K562 (cell line): ENCODE results near the gene RHNO1. TPM values are rescaled to one million over a fixed set of nuclear protein-coding genes. Genes with fewer than 3 reads are reported as not detected.

Experiments used
- NFATC3 ChIP-seq: fragments of 450-650 bp; IDR thresholded peaks from 2 replicates; pipeline ENCODE4 v1.6.1; 2017; ENCODE audit warnings: mild to moderate bottlenecking
- NR2C1 ChIP-seq, 2 experiments: fragments of 450-650 bp; IDR thresholded peaks; 2 replicates each; pipeline ENCODE4 v1.6.1; 2017; ENCODE audit warnings: mild to moderate bottlenecking in 2 of 2, antibody characterized with exemption in 1 of 2, inconsistent platforms in 1 of 2, missing compliant biosample characterization in 1 of 2, missing genetic modification characterization in 1 of 2
- NR2C2 ChIP-seq, 2 experiments: fragments of 200-800 bp in 1 of 2; sonication (Bioruptor generic) in 1 of 2; sonication (generic) in 1 of 2; formaldehyde crosslinking in 1 of 2; IDR thresholded peaks; 2 replicates each; pipeline versions ENCODE4 v1.6.1 to v1.8.0; 2016 to 2022; ENCODE audit warnings: mild to moderate bottlenecking in 1 of 2, missing compliant biosample characterization in 1 of 2, missing genetic modification characterization in 1 of 2, missing genetic modification reagents in 1 of 2
- NR4A1 ChIP-seq, 2 experiments: fragments of 250-450 bp in 1 of 2; fragments of 450-650 bp in 1 of 2; sonication (Bioruptor Pico) in 1 of 2; IDR thresholded peaks; 2 replicates each; pipeline versions ENCODE4 v1.4.0 to v1.6.1; 2016 to 2020; ENCODE audit warnings: mild to moderate bottlenecking in 2 of 2, missing compliant biosample characterization in 1 of 2, missing genetic modification characterization in 1 of 2, moderate library complexity in 1 of 2
- PRPF4 ChIP-seq: fragments of 200-400 bp; formaldehyde crosslinking; IDR thresholded peaks from one replicate; pipeline ENCODE4 v1.6.1; 2017; ENCODE audit warnings: low read length, low read depth, mild to moderate bottlenecking; ENCODE audit not compliant: insufficient read depth, poor library complexity, severe bottlenecking
- RBM17 ChIP-seq: fragments of 200-400 bp; formaldehyde crosslinking; IDR thresholded peaks from 2 replicates; pipeline ENCODE4 v1.6.1; 2017; ENCODE audit warnings: low read depth, mild to moderate bottlenecking, low read length, borderline replicate concordance
- SMARCE1 ChIP-seq: fragments of 450-650 bp; IDR thresholded peaks from 2 replicates; pipeline ENCODE4 v1.7.1; 2016; ENCODE audit warnings: mild to moderate bottlenecking
- STAG1 ChIP-seq: sonication (generic); formaldehyde crosslinking; IDR thresholded peaks from 2 replicates; pipeline ENCODE4 v1.5.0; 2020; ENCODE audit warnings: missing genetic modification reagents, borderline replicate concordance
- TAF15 ChIP-seq: fragments of 200-400 bp; formaldehyde crosslinking; IDR thresholded peaks from 2 replicates; pipeline ENCODE4 v1.6.1; 2017; ENCODE audit warnings: mild to moderate bottlenecking, low read depth, low read length, moderate library complexity
- ZNF589 ChIP-seq: fragments of 200-800 bp; sonication (Bioruptor generic); IDR thresholded peaks from 2 replicates; pipeline ENCODE4 v1.6.1; 2016; ENCODE audit warnings: low read depth, missing genetic modification characterization, missing compliant biosample characterization
- polyA plus RNA-seq, 8 experiments: library from polyadenylated mRNA; depleted of rRNA in 4 of 8; stranded (reverse) in 5 of 8; unstranded in 3 of 8; fragments of >200 nt; fragmentation: Nextera tagmentation in 2 of 8; fragmentation: Illumina TruSeq in 1 of 8; extraction: Ambion mirVana in 2 of 8; extraction: Trizol in 1 of 8; gene quantifications; 2 replicates each; pipeline versions ENCODE4 v1.2.1 to v1.2.3, GENCODE V29; 2011 to 2014; ENCODE audit warnings: inconsistent platforms in 1 of 8, missing spikeins in 1 of 8
- total RNA-seq, 7 experiments: library from RNA; depleted of rRNA in 6 of 7; stranded (reverse); fragments of >200 nt in 6 of 7; fragmentation: Illumina TruSeq in 2 of 7; extraction: Trizol in 2 of 7; gene quantifications; 2 replicates each; pipeline versions ENCODE4 v1.2.1 to v1.2.3, GENCODE V29; 2011 to 2021; ENCODE audit warnings: low replicate concordance in 1 of 7
- TF ChIP-seq, protein P1 (sequence below): sonication (generic); formaldehyde crosslinking; IDR thresholded peaks from 2 replicates; pipeline ENCODE4 v1.8.1; 2023; ENCODE audit warnings: missing genetic modification reagents, mild to moderate bottlenecking, borderline replicate concordance
- TF ChIP-seq, protein P2 (sequence below): fragments of 200-800 bp; sonication (Bioruptor generic); IDR thresholded peaks from 2 replicates; pipeline ENCODE4 v1.6.1; 2017; ENCODE audit warnings: missing genetic modification characterization, missing compliant biosample characterization
- TF ChIP-seq, protein P3 (sequence below): fragments of 250-450 bp; sonication (Bioruptor Pico); IDR thresholded peaks from 2 replicates; pipeline ENCODE4 v1.4.0; 2020

RHNO1 gene
- total and polyA plus RNA-seq, 9 of the 15 experiments (the other 6 are each of a cell fraction or from before 2014, with no cell fraction given): 20.8 to 62.7 (median 28.8) TPM

DNA sequence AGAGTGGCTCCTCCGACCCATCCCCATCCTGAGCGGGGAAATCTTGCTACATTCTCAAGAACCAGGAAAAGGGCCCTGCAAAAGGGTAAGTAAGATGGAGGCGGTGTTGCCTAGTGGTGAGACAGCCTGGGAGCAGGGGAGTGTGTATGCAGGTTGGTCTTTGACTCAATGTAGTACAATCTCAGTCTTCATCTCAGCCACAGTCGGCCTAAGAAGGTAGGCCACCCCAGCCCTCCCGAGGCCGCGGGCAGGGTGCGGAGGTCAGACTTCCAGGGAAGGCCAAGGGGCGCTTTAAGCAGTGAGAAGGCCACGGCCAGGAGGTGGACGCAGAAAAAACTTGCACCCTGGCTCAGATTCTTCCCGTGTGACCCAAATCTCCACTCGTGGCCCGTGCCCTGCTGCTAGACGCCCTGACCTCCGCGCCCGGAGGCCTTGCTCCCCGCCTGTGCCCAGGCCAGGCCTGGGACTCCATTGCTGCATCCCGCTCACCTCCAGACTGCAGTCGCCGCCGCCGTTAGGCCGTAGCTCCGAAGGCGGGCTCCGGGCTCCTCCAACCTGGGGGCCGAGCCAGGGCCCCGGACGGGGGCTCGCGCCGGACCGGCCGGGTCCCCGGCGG lies 484 bp upstream of the RHNO1 start (continued):
- TF ChIP-seq, protein P1, sequence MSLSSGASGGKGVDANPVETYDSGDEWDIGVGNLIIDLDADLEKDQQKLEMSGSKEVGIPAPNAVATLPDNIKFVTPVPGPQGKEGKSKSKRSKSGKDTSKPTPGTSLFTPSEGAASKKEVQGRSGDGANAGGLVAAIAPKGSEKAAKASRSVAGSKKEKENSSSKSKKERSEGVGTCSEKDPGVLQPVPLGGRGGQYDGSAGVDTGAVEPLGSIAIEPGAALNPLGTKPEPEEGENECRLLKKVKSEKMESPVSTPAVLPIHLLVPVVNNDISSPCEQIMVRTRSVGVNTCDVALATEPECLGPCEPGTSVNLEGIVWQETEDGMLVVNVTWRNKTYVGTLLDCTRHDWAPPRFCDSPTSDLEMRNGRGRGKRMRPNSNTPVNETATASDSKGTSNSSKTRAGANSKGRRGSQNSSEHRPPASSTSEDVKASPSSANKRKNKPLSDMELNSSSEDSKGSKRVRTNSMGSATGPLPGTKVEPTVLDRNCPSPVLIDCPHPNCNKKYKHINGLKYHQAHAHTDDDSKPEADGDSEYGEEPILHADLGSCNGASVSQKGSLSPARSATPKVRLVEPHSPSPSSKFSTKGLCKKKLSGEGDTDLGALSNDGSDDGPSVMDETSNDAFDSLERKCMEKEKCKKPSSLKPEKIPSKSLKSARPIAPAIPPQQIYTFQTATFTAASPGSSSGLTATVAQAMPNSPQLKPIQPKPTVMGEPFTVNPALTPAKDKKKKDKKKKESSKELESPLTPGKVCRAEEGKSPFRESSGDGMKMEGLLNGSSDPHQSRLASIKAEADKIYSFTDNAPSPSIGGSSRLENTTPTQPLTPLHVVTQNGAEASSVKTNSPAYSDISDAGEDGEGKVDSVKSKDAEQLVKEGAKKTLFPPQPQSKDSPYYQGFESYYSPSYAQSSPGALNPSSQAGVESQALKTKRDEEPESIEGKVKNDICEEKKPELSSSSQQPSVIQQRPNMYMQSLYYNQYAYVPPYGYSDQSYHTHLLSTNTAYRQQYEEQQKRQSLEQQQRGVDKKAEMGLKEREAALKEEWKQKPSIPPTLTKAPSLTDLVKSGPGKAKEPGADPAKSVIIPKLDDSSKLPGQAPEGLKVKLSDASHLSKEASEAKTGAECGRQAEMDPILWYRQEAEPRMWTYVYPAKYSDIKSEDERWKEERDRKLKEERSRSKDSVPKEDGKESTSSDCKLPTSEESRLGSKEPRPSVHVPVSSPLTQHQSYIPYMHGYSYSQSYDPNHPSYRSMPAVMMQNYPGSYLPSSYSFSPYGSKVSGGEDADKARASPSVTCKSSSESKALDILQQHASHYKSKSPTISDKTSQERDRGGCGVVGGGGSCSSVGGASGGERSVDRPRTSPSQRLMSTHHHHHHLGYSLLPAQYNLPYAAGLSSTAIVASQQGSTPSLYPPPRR (CRISPR knock-in tag): no peak
- TF ChIP-seq RBM17 (no peak), NR4A1 (CRISPR knock-in tag; IDR thresholded peaks at IDR 0.05) (no peak), NR4A1 (tag; IDR thresholded peaks at IDR 0.05) (peak; percentile 81), NR2C2 (CRISPR knock-in tag; IDR thresholded peaks at IDR 0.05) (no peak), NR2C2 (tag; IDR thresholded peaks at IDR 0.05) (peak; percentile 32; the same call in 1 of the 2 replicates), NR2C1 (IDR thresholded peaks at IDR 0.05) (no peak), NR2C1 (tag; IDR thresholded peaks at IDR 0.05) (peak; percentile 49; the same call in 1 of the 2 replicates), STAG1 (no peak), NFATC3 (no peak), TAF15 (no peak), SMARCE1 (no peak), PRPF4 (no peak), ZNF589 (CRISPR knock-in tag) (0 out of 2 replicates have a peak, but pooled peaks have one; percentile 22)
- TF ChIP-seq, protein P2, sequence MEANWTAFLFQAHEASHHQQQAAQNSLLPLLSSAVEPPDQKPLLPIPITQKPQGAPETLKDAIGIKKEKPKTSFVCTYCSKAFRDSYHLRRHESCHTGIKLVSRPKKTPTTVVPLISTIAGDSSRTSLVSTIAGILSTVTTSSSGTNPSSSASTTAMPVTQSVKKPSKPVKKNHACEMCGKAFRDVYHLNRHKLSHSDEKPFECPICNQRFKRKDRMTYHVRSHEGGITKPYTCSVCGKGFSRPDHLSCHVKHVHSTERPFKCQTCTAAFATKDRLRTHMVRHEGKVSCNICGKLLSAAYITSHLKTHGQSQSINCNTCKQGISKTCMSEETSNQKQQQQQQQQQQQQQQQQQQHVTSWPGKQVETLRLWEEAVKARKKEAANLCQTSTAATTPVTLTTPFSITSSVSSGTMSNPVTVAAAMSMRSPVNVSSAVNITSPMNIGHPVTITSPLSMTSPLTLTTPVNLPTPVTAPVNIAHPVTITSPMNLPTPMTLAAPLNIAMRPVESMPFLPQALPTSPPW (CRISPR knock-in tag): no peak
- TF ChIP-seq, protein P3, sequence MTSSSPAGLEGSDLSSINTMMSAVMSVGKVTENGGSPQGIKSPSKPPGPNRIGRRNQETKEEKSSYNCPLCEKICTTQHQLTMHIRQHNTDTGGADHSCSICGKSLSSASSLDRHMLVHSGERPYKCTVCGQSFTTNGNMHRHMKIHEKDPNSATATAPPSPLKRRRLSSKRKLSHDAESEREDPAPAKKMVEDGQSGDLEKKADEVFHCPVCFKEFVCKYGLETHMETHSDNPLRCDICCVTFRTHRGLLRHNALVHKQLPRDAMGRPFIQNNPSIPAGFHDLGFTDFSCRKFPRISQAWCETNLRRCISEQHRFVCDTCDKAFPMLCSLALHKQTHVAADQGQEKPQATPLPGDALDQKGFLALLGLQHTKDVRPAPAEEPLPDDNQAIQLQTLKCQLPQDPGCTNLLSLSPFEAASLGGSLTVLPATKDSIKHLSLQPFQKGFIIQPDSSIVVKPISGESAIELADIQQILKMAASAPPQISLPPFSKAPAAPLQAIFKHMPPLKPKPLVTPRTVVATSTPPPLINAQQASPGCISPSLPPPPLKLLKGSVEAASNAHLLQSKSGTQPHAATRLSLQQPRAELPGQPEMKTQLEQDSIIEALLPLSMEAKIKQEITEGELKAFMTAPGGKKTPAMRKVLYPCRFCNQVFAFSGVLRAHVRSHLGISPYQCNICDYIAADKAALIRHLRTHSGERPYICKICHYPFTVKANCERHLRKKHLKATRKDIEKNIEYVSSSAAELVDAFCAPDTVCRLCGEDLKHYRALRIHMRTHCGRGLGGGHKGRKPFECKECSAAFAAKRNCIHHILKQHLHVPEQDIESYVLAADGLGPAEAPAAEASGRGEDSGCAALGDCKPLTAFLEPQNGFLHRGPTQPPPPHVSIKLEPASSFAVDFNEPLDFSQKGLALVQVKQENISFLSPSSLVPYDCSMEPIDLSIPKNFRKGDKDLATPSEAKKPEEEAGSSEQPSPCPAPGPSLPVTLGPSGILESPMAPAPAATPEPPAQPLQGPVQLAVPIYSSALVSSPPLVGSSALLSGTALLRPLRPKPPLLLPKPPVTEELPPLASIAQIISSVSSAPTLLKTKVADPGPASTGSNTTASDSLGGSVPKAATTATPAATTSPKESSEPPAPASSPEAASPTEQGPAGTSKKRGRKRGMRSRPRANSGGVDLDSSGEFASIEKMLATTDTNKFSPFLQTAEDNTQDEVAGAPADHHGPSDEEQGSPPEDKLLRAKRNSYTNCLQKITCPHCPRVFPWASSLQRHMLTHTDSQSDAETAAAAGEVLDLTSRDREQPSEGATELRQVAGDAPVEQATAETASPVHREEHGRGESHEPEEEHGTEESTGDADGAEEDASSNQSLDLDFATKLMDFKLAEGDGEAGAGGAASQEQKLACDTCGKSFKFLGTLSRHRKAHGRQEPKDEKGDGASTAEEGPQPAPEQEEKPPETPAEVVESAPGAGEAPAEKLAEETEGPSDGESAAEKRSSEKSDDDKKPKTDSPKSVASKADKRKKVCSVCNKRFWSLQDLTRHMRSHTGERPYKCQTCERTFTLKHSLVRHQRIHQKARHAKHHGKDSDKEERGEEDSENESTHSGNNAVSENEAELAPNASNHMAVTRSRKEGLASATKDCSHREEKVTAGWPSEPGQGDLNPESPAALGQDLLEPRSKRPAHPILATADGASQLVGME: no peak
